ENCODE results near the gene TAS2R50. TPM values are rescaled to one million over a fixed set of nuclear protein-coding genes. Genes with fewer than 3 reads are reported as not detected.

Gene TAS2R50
- total RNA-seq = 1.8 and 4.7 TPM in 2 replicates

GRCh38 chr12:10986812-10987211 lies at the start of gene TAS2R50:
Gene TAS2R50 (minus strand): TSS chr12:10986912. CDS start chr12:10986860, 52 bp downstream.

GRCh38 chr12:11031307-11031706 lies 44.6 kb upstream of the TAS2R50 start, which contains the start of gene TAS2R31:
Gene TAS2R31 (minus strand): TSS chr12:11031407. CDS start chr12:11031335, 72 bp downstream.

GRCh38 chr12:11022520-11022919 lies 35.8 kb upstream of the TAS2R50 start, which contains the start of gene TAS2R19:
Gene TAS2R19 (minus strand): TSS chr12:11022620. CDS start chr12:11022571, 49 bp downstream.

GRCh38 chr12:10998204-10998603 lies 11.5 kb upstream of the TAS2R50 start, which contains the start of gene TAS2R20:
Gene TAS2R20 (minus strand): TSS chr12:10998304. CDS start chr12:10997875, 429 bp downstream.

GRCh38 chr12:10939163-10939562 lies 47.5 kb downstream of the TAS2R50 start, which contains the start of gene TAS2R14:
Gene TAS2R14 (minus strand): TSS chr12:10939263. CDS start chr12:10939207, 56 bp downstream.

Other genes with a start within 250 kb of the TAS2R50 start
- gene TAS2R7, start 184.3 kb downstream of the TAS2R50 start, total RNA-seq = not detected in 2 replicates
- gene TAS2R8, start 179.6 kb downstream of the TAS2R50 start, total RNA-seq = not detected in 2 replicates
- gene TAS2R9, start 176.7 kb downstream of the TAS2R50 start, total RNA-seq = 0.19 TPM in 1 of 2 replicates, not detected in the other
- gene TAS2R10, start 160.6 kb downstream of the TAS2R50 start, total RNA-seq = 0.87 and 0.92 TPM in 2 replicates
- gene PRR4, start 137.4 kb downstream of the TAS2R50 start, total RNA-seq = 0.53 and 2.2 TPM in 2 replicates
- gene PRH1, start 102.7 kb downstream of the TAS2R50 start, total RNA-seq = 11.9 and 22.6 TPM in 2 replicates
- gene TAS2R13, start 77.3 kb downstream of the TAS2R50 start, total RNA-seq = 0.92 and 2.5 TPM in 2 replicates
- not detected in 2 replicates for gene PRH2, start 57.7 kb downstream of the TAS2R50 start, total RNA-seq
- 1.7 and 3.2 TPM in 2 replicates for gene TAS2R14, start 47.6 kb downstream of the TAS2R50 start, total RNA-seq
- 1.8 and 3.9 TPM in 2 replicates for gene TAS2R20, start 11.4 kb upstream of the TAS2R50 start, total RNA-seq
- 2.8 and 6.0 TPM in 2 replicates for gene TAS2R19, start 35.7 kb upstream of the TAS2R50 start, total RNA-seq
- 2.2 and 3.9 TPM in 2 replicates for gene TAS2R31, start 44.5 kb upstream of the TAS2R50 start, total RNA-seq
- gene TAS2R46, start 75.4 kb upstream of the TAS2R50 start, total RNA-seq = 1.1 and 2.8 TPM in 2 replicates
- gene TAS2R43, start 105.4 kb upstream of the TAS2R50 start, total RNA-seq = 0.40 and 2.2 TPM in 2 replicates
- gene TAS2R30, start 147.7 kb upstream of the TAS2R50 start, total RNA-seq = 3.2 and 6.2 TPM in 2 replicates
- gene SMIM10L1, start 184.3 kb upstream of the TAS2R50 start, total RNA-seq = 6.2 and 8.5 TPM in 2 replicates
- gene TAS2R42, start 200.0 kb upstream of the TAS2R50 start, total RNA-seq = not detected in 2 replicates